Colonic mucosa (tissue), 4 donors: ENCODE measurements around the gene RAB38. TPM values are rescaled to one million over a fixed set of nuclear protein-coding genes. Genes with fewer than 3 reads are reported as not detected.

Source experiments
- DNase-seq: peaks from one replicate; pipeline ENCODE4 v3.0.0-alpha.2; 2020
- H3K27ac ChIP-seq: fragments of 200-600 bp; one replicate; pipeline ENCODE4 v1.8.0; 2021
- H3K27me3 ChIP-seq: fragments of 200-600 bp; one replicate; pipeline ENCODE4 v1.8.0; 2021
- H3K36me3 ChIP-seq: fragments of 200-600 bp; one replicate; pipeline ENCODE4 v1.8.0; 2021
- H3K4me1 ChIP-seq: fragments of 200-600 bp; one replicate; pipeline ENCODE4 v1.8.0; 2021; ENCODE audit warnings: mild to moderate bottlenecking
- H3K4me3 ChIP-seq: fragments of 200-600 bp; one replicate; pipeline ENCODE4 v1.8.0; 2021
- H3K9ac ChIP-seq, 2 donors: one replicate each; pipeline ENCODE4 v1.7.0; 2013; ENCODE audit warnings: control low read depth in 2 of 2, low read depth in 2 of 2, low read length in 2 of 2
- H3K9me3 ChIP-seq: fragments of 200-600 bp; one replicate; pipeline ENCODE4 v1.8.0; 2021
- intact Hi-C: fragments of 100-400 bp; cut with DNase I; formaldehyde crosslinking; loops from one replicate; pipeline ENCODE4 v1.14.1; 2022
- total RNA-seq, 2 donors: library from RNA; stranded (reverse); fragmentation: NEBNext Ultra II Directional in 1 of 2; extraction: Animal tissue kit (Norgen Biotek cat#: 25700) in 1 of 2; gene quantifications; one replicate each; pipeline ENCODE4 v1.2.1, GENCODE V29; 2021
- TF ChIP-seq, protein P1 (sequence below): fragments of 200-600 bp; IDR thresholded peaks from one replicate; pipeline ENCODE4 v1.8.0; 2022; ENCODE audit warnings: antibody characterized with exemption, mild to moderate bottlenecking
- donor health status: healthy.
- donor health status: DM: no; HTN: no; CAD: no.
- donor health status: DM: no; HTN: no; CAD: no.

Gene RAB38
- total RNA-seq, 2 donors from 2014 or later: 1.6 to 4.9 TPM

DNA sequence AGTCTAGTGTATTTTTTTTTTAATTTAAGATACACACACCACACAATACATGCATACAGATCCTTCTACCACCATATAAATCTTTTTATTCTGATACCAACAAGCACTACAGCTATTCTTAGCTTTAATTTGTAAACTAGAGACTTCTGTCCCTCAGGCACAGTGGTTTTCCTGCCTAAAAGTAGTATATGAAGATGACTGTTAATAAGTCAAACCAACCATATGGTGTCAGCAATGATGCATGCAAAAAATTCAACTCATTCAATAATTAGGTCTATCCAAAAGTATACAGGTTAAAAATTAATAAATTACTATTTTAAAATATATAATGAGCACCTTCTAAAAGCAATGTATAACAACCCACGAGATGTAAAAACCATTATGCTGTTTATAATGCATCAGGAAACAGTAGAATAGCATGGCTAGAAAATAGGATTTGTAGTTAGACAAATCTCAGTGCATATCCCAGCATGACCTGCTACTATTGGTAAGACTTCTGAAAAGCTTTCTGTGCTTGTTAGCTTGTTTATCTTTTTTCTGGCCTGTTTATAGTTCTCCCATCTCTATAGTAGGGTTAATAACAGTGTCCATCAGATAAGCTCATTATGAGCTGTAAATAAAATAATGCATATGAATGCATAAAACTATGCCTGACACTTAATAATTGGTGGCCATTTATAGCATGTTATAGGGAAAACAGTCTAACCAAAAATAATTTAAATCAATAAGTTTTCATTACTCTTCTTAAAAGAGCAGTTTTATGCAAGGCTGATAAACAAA lies 10.2 kb downstream of the RAB38 start:
- H3K4me3 ChIP-seq: no peak overlapping the region
- intact Hi-C loops: no loop called here

DNA sequence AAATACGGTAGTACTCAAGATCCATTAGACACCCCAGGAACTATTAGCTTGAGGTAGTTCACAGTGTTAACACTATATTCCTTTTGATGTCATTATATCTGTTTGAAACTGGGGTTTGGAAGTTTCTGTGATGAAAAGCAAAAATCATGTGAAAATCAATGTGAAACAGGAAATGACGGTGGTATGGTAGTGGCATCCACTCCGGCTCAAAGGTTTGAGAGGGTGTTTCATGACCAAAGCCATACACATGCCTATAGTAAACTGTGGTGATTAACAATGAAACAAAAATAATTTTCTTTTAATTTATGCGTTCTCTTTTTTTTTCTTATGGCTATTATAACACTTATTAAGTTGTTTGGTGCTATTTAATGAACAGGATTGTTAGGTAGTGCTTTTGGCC lies 10.9 kb downstream of the RAB38 start:
- Histone ChIP-seq H3K9me3 (no peaks in the 10 kb centered on the region), H3K4me3 (no peak overlapping the region), H3K27me3 (no peaks in the 10 kb centered on the region), H3K9ac (no peak overlapping the region), H3K4me1 (no peaks in the 10 kb centered on the region), H3K36me3 (no peaks in the 10 kb centered on the region), H3K27ac (no peak overlapping the region)
- intact Hi-C loops: no loop called here
- DNase-seq: no peak
- TF ChIP-seq, protein P1, sequence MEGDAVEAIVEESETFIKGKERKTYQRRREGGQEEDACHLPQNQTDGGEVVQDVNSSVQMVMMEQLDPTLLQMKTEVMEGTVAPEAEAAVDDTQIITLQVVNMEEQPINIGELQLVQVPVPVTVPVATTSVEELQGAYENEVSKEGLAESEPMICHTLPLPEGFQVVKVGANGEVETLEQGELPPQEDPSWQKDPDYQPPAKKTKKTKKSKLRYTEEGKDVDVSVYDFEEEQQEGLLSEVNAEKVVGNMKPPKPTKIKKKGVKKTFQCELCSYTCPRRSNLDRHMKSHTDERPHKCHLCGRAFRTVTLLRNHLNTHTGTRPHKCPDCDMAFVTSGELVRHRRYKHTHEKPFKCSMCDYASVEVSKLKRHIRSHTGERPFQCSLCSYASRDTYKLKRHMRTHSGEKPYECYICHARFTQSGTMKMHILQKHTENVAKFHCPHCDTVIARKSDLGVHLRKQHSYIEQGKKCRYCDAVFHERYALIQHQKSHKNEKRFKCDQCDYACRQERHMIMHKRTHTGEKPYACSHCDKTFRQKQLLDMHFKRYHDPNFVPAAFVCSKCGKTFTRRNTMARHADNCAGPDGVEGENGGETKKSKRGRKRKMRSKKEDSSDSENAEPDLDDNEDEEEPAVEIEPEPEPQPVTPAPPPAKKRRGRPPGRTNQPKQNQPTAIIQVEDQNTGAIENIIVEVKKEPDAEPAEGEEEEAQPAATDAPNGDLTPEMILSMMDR: no peak

More for the DNA sequence above, 10.2 kb downstream of the RAB38 start:
- Histone ChIP-seq H3K36me3 (no peaks in the 10 kb centered on the region), H3K4me1 (no peaks in the 10 kb centered on the region), H3K27me3 (no peaks in the 10 kb centered on the region), H3K9ac (no peak overlapping the region), H3K27ac (no peak overlapping the region), H3K9me3 (no peaks in the 10 kb centered on the region)
- TF ChIP-seq, protein P1: no peak
- DNase-seq: no peak

DNA sequence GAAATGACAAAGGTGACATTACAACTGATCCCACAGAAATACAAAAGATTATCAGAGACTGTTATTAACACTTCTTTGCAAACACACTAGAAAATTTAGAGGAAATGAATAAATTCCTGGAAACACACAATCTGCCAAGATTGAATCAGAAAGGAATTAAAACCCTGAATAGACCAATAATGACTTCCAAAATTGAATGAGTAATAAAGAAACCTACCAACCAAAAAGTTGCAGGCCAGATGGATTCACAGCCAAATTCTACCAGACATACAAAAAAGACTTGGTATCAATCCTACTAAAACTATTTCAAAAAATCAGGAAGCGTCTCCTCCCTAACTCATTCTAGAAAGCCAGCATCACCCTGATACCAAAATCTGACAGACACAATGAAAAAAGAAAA lies 17.2 kb downstream of the RAB38 start:
- TF ChIP-seq, protein P1: no peak
- H3K4me3 ChIP-seq: no peak overlapping the region
- H3K4me1 ChIP-seq: no peaks in the 10 kb centered on the region
- H3K9me3 ChIP-seq: no peaks in the 10 kb centered on the region
- intact Hi-C loops: no loop called here
- no peak overlapping the region for H3K9ac ChIP-seq
- no peaks in the 10 kb centered on the region for H3K27me3 ChIP-seq
- no peaks in the 10 kb centered on the region for H3K36me3 ChIP-seq
- no peak for DNase-seq
- no peak overlapping the region for H3K27ac ChIP-seq

DNA sequence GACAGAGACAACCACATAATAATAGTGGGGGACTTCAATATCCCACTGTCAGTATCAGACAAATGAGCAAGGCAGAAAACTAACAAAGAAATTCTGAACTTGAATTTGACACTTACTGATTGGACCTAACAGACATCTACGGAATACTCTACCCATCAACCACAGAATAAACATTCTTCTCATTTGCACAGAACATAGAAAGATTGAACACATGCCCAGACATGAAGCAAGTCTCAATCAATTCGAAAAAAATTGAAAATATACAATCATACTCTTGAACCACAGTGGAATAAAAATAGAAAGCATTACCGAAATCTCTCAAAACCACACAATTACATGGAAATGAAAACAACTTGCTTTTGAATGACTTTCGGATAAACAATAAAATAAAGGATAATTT lies 17.9 kb downstream of the RAB38 start:
- no peak overlapping the region for H3K27ac ChIP-seq
- no peaks in the 10 kb centered on the region for H3K9me3 ChIP-seq
- H3K9ac ChIP-seq: no peak overlapping the region
- TF ChIP-seq, protein P1: no peak
- DNase-seq: no peak
- intact Hi-C loops: no loop called here
- no peaks in the 10 kb centered on the region for H3K4me1 ChIP-seq
- H3K36me3 ChIP-seq: no peaks in the 10 kb centered on the region
- H3K27me3 ChIP-seq: no peaks in the 10 kb centered on the region
- H3K4me3 ChIP-seq: no peak overlapping the region

DNA sequence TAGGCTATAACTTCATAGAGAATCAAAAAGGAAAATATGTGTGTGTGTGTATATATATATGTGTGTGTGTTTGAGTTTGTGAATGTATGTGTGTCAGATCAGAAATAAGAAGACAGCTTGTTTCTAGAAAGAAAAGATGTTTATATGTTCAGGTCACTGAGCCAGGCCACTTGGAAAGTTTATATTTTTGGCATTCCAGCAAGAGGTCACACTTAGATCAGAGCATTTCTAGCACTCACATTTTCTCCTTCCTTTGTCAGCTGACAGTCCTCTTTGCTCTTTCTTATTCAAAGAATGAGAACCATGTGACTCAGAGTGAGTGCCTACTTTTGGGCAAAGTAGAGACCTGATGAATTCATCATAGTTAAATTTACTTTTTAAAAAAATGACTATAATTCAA lies 22.9 kb downstream of the RAB38 start:
- Histone ChIP-seq H3K27me3 (no peaks in the 10 kb centered on the region), H3K4me3 (no peak overlapping the region), H3K36me3 (no peaks in the 10 kb centered on the region), H3K9me3 (no peaks in the 10 kb centered on the region), H3K4me1 (no peaks in the 10 kb centered on the region), H3K9ac (no peak overlapping the region), H3K27ac (no peak overlapping the region)
- DNase-seq: no peak
- TF ChIP-seq, protein P1: no peak
- intact Hi-C loops: no loop called here
